Endothelial cell of umbilical vein (primary cell): ENCODE measurements around the gene CDC14B. TPM values are rescaled to one million over a fixed set of nuclear protein-coding genes. Genes with fewer than 3 reads are reported as not detected.

Source experiments
- BruUV-seq: library from RNA; stranded (reverse); fragments of 400-500 nt; replicated peaks from 2 replicates; lab custom pipeline; 2021; lab: Mats Ljungman, UMichigan
- CTCF ChIA-PET: fragments of 300-600, 350-600 bp; sonication (Branson Sonifier 250); formaldehyde crosslinking; loops from one replicate; lab custom pipeline; 2021; ENCODE audit warnings: antibody characterized with exemption, inconsistent platforms; lab: Charles Lee
- POLR2A ChIA-PET: fragments of 300-600, 350-600 bp; sonication (Branson Sonifier 250); formaldehyde crosslinking; loops from one replicate; lab custom pipeline; 2021; ENCODE audit warnings: antibody characterized with exemption, inconsistent platforms; lab: Charles Lee
- DNase-seq: peaks from one replicate; pipeline ENCODE4 v3.0.0-alpha.2; 2011; ENCODE audit warnings: low read depth, low spot score
- FAIRE-seq: peaks from 2 replicates; lab custom pipeline; 2011; peaks lifted over from hg19 to GRCh38; lab: Jason Lieb, UNC
- H2AFZ ChIP-seq: 2 replicates; pipeline ENCODE4 v1.6.0; 2012; ENCODE audit warnings: low read depth, low read length, control low read depth, inconsistent platforms
- H3K27ac ChIP-seq: 2 replicates; pipeline ENCODE4 v1.5.1; 2011; ENCODE audit warnings: low read depth, mild to moderate bottlenecking, control low read depth, low read length, moderate library complexity; ENCODE audit not compliant: insufficient read depth
- H3K27me3 ChIP-seq, 2 experiments: 2 replicates each; pipeline versions ENCODE4 v1.6.0 to v1.6.1; 2011; ENCODE audit warnings: low read length in 2 of 2, mixed read lengths in 1 of 2; ENCODE audit not compliant: control insufficient read depth in 2 of 2, insufficient read depth in 2 of 2
- H3K36me3 ChIP-seq, 2 experiments: 2 replicates in 1 of 2; 3 replicates in 1 of 2; pipeline ENCODE4 v1.5.1; 2011; ENCODE audit warnings: low read length in 2 of 2, mild to moderate bottlenecking in 1 of 2, moderate library complexity in 1 of 2; ENCODE audit not compliant: control insufficient read depth in 2 of 2, insufficient read depth in 2 of 2; ENCODE audit errors: extremely low read depth in 1 of 2
- H3K4me1 ChIP-seq: 3 replicates; pipeline ENCODE4 v1.5.1; 2011; ENCODE audit warnings: mild to moderate bottlenecking, low read length; ENCODE audit not compliant: control insufficient read depth, insufficient read depth; ENCODE audit errors: extremely low read depth
- H3K4me2 ChIP-seq: 2 replicates; pipeline ENCODE4 v1.6.1; 2011; ENCODE audit warnings: low read length, control low read depth, mixed read lengths; ENCODE audit not compliant: insufficient read depth
- H3K4me3 ChIP-seq, 3 experiments: fragments of 200-600 bp in 1 of 3; sonication (generic), shearing (Covaris generic) in 1 of 3; replicated peaks in 1 of 3; 2 replicates each; pipeline ENCODE4 v1.5.1; 2011 to 2016; ENCODE audit warnings: control low read depth in 3 of 3, low read length in 3 of 3, mild to moderate bottlenecking in 2 of 3, inconsistent platforms in 1 of 3, low read depth in 1 of 3, moderate library complexity in 1 of 3; ENCODE audit not compliant: insufficient read depth in 1 of 3
- H3K79me2 ChIP-seq: 2 replicates; pipeline ENCODE4 v1.6.0; 2012; ENCODE audit warnings: low read length, inconsistent platforms; ENCODE audit not compliant: control insufficient read depth, insufficient read depth
- H3K9ac ChIP-seq: replicated peaks from 2 replicates; pipeline ENCODE3; 2011; ENCODE audit warnings: low read length, control low read depth; ENCODE audit not compliant: insufficient read depth; ENCODE audit errors: extremely low read depth
- H3K9me1 ChIP-seq: replicated peaks from 3 replicates; pipeline ENCODE4 v1.6.0; 2011; ENCODE audit warnings: mild to moderate bottlenecking, low read length; ENCODE audit not compliant: control insufficient read depth, insufficient read depth; ENCODE audit errors: extremely low read depth
- H3K9me3 ChIP-seq: replicated peaks from 2 replicates; pipeline ENCODE4 v1.5.1; 2012; ENCODE audit warnings: low read length, inconsistent platforms; ENCODE audit not compliant: control insufficient read depth, insufficient read depth
- H4K20me1 ChIP-seq: replicated peaks from 2 replicates; pipeline ENCODE3; 2011; ENCODE audit warnings: mild to moderate bottlenecking, low read length; ENCODE audit not compliant: control insufficient read depth, insufficient read depth; ENCODE audit errors: extremely low read depth
- CTCF ChIP-seq, 2 donors: IDR thresholded peaks; 1 replicate in 1 of 2; 2 replicates in 1 of 2; pipeline ENCODE4 v1.5.1; 2011; ENCODE audit warnings: low read length in 2 of 2, mild to moderate bottlenecking in 2 of 2, moderate library complexity in 2 of 2, control low read depth in 1 of 2, inconsistent platforms in 1 of 2, low read depth in 1 of 2; ENCODE audit not compliant: insufficient read depth in 1 of 2; ENCODE audit errors: extremely low read depth in 1 of 2
- EZH2 ChIP-seq: IDR thresholded peaks from 2 replicates; pipeline ENCODE4 v1.6.1; 2012; ENCODE audit warnings: borderline replicate concordance, low read depth, mild to moderate bottlenecking, moderate library complexity, low read length, inconsistent platforms; ENCODE audit not compliant: severe bottlenecking
- FOS ChIP-seq: IDR thresholded peaks from 2 replicates; pipeline ENCODE4 v1.6.1; 2011; ENCODE audit warnings: mild to moderate bottlenecking, low read length, moderate library complexity, borderline replicate concordance; ENCODE audit not compliant: insufficient read depth
- GATA2 ChIP-seq: IDR thresholded peaks from 2 replicates; pipeline ENCODE4 v1.7.0; 2011; ENCODE audit warnings: low read depth, mild to moderate bottlenecking, moderate library complexity, mixed read lengths, low read length; ENCODE audit not compliant: insufficient read length, insufficient read depth
- JUN ChIP-seq: IDR thresholded peaks from 2 replicates; pipeline ENCODE4 v1.6.1; 2011; ENCODE audit warnings: borderline replicate concordance, low read depth; ENCODE audit not compliant: insufficient read length, insufficient read depth
- MYC ChIP-seq: IDR thresholded peaks from one replicate; pipeline ENCODE4 v1.6.1; 2011; ENCODE audit warnings: mild to moderate bottlenecking, low read depth, low read length
- POLR2A ChIP-seq: IDR thresholded peaks from 2 replicates; pipeline ENCODE4 v1.6.1; 2012; ENCODE audit warnings: low read depth, mild to moderate bottlenecking, control low read depth, low read length
- POLR2AphosphoS5 ChIP-seq: IDR thresholded peaks from 2 replicates; pipeline ENCODE4 v1.6.1; 2012; ENCODE audit warnings: low read depth, mild to moderate bottlenecking, control low read depth, low read length, moderate library complexity; ENCODE audit not compliant: insufficient read depth
- dilution Hi-C: fragments of 300-500 bp; cut with MboI; formaldehyde crosslinking; loops from one replicate; pipeline ENCODE4 v1.15.0; 2019; ENCODE audit warnings: low sequenced_read_pairs; ENCODE audit not compliant: extremely low pct_ligation_motif_present
- intact Hi-C: fragments of 100-400 bp; cut with micrococcal nuclease; formaldehyde crosslinking; loops from one replicate; pipeline ENCODE4 v1.10.0; 2022
- polyA plus RNA-seq, 4 experiments: library from polyadenylated mRNA; depleted of rRNA in 3 of 4; stranded (reverse) in 3 of 4; unstranded in 1 of 4; fragments of >200 nt; gene quantifications; 2 replicates each; pipeline versions ENCODE4 v1.2.1 to v1.2.3, GENCODE V29; 2011 to 2012; ENCODE audit warnings: missing spikeins in 1 of 4
- total RNA-seq: library from RNA; stranded (reverse); gene quantifications from 2 replicates; pipeline ENCODE4 v1.2.3, GENCODE V29; 2021
- TF ChIP-seq, protein P1 (sequence below): IDR thresholded peaks from 2 replicates; pipeline ENCODE4 v1.6.1; 2011; ENCODE audit not compliant: insufficient read depth, insufficient read length

Gene CDC14B
- total and polyA plus RNA-seq, 2 donors (not counting 3 experiments of a cell fraction or from before 2014, with no cell fraction given): 0.39 to 0.93 TPM

DNA sequence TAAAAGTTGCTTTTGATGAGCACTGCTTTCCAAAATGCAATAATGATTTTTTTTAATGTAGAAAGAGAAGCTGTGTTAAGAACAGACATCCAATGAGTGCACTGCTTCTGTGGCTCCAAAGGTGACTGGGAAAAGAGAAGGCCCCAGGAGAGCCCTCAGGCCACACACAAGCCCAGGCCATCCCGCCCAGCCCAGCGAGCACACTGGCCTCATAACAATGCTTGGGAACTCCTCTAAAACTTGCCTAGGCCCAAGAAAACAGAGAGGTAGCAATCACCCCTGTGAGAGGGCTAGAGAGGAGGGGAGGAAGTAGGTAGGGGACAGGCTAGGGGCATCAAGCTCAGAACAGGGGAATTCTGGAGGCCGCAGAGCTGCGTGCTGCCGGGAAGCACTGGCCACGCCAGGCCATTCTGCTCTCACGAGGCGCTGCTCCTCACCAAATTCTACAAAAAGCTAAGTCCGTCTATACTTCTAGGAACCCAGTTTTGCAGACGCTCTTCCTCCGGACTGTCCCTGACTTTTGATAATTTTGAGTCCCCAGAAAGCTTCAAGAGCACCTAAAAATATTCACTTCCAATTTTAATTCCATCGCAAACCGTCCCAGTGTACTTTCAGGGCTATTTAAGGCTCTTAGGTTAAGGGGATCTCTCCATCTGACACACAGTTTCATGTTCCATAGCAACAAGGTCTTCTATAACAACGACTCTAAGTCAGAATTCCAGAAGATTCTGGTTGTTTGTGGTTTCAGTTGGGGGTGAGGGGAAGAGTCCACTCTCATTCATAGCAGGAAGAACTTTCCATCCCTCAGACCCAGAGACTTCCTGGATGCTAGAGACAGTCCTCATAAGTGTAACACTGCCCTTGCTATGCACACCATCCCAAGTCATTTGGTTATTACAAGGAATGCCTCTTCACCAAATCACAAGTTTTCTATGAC, 118.7 kb downstream of the CDC14B start:
- no peak overlapping the region for H3K27ac ChIP-seq
- H4K20me1 ChIP-seq: no peaks in the 10 kb centered on the region
- no peaks in the 10 kb centered on the region for H3K79me2 ChIP-seq
- H3K9me3 ChIP-seq: no peaks in the 10 kb centered on the region
- no peak for DNase-seq
- ChIA-PET POLR2A (no interaction called here), CTCF (no interaction called here)
- intact Hi-C loops: no loop called here
- no peak overlapping the region for H3K4me2 ChIP-seq
- TF ChIP-seq FOS: no peak
- no peak for TF ChIP-seq MYC
- TF ChIP-seq JUN: no peak
- TF ChIP-seq POLR2A: no peak
- no peak for TF ChIP-seq CTCF (IDR thresholded peaks at IDR 0.05; ENCODE audit: extremely low read depth in 1 of 2, insufficient read depth in 1 of 2, low read depth in 1 of 2, low read length in 2 of 2)
- no peak for TF ChIP-seq POLR2AphosphoS5
- TF ChIP-seq EZH2: no peak
- no peak for TF ChIP-seq GATA2
- TF ChIP-seq, protein P1, sequence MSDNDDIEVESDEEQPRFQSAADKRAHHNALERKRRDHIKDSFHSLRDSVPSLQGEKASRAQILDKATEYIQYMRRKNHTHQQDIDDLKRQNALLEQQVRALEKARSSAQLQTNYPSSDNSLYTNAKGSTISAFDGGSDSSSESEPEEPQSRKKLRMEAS: no peak
- no peak overlapping the region for H3K4me3 ChIP-seq
- no peak overlapping the region for H3K9ac ChIP-seq
- H3K36me3 ChIP-seq: no peaks in the 10 kb centered on the region
- no TSS peak for BruUV-seq
- H3K27me3 ChIP-seq: no peaks in the 10 kb centered on the region
- no peaks in the 10 kb centered on the region for H3K9me1 ChIP-seq
- no peak overlapping the region for H2AFZ ChIP-seq
- FAIRE-seq: no peak
- H3K4me1 ChIP-seq: no peaks in the 10 kb centered on the region
- dilution Hi-C loops: no loop called here
